BJ (cell line): ENCODE data around the gene VTI1B. TPM values are rescaled to one million over a fixed set of nuclear protein-coding genes. Genes with fewer than 3 reads are reported as not detected.
"Not testable (repeated sequence)": the region's sequence is repeated elsewhere in the genome, so short reads cannot be mapped to it uniquely, and the experiment has no call there.

ENCODE experiments used
- CTCF ChIA-PET: fragments of 350-600 bp; formaldehyde crosslinking; extraction: SDS; loops from one replicate; lab custom pipeline; 2021; ENCODE audit warnings: antibody characterized with exemption, inconsistent platforms; lab: Yijun Ruan, JAX
- POLR2A ChIA-PET: fragments of 300-600 bp; sonication (Branson Sonifier 250); formaldehyde crosslinking; extraction: SDS; loops from one replicate; lab custom pipeline; 2021; ENCODE audit warnings: antibody characterized with exemption; lab: Charles Lee
- DNase-seq: peaks from one replicate; pipeline ENCODE4 v3.0.0-alpha.2; 2011; ENCODE audit warnings: low read depth
- H3K27me3 ChIP-seq: 2 replicates; pipeline ENCODE4 v1.6.0; 2011; ENCODE audit warnings: low read length; ENCODE audit not compliant: control insufficient read depth, insufficient read depth
- H3K36me3 ChIP-seq: 2 replicates; pipeline ENCODE4 v1.5.1; 2011; ENCODE audit warnings: low read length; ENCODE audit not compliant: control insufficient read depth, insufficient read depth
- H3K4me3 ChIP-seq: 2 replicates; pipeline ENCODE4 v1.5.1; 2011; ENCODE audit warnings: low read depth, mild to moderate bottlenecking, control low read depth, low read length
- polyA plus RNA-seq: library from polyadenylated mRNA; depleted of rRNA; stranded (reverse); fragments of >200 nt; gene quantifications from 2 replicates; pipeline ENCODE4 v1.2.3, GENCODE V29; 2011
- TF ChIP-seq, protein P1 (sequence below): IDR thresholded peaks from 2 replicates; pipeline ENCODE4 v1.5.1; 2011; ENCODE audit warnings: low read depth, mild to moderate bottlenecking, control low read depth, inconsistent platforms, low read length, moderate library complexity; ENCODE audit not compliant: insufficient read depth

The VTI1B gene
- polyA plus RNA-seq, 1 experiment = 66.2 TPM

- ChIA-PET POLR2A (interaction anchor here (0.6 to 1.2 kb wide), 2 partner anchors 35 to 120 kb away, joined by 4 to 5 read pairs; no protein-coding TSS in a partner anchor), CTCF (interaction anchor here (0.5 to 6.9 kb wide), 43 partner anchors 9 to 1345 kb away, joined by 3 to 189 read pairs (median 4); partner anchors contain the start of genes ARG2, PIGH, PLEKHH1 and RDH11)
- Histone ChIP-seq H3K27me3 (no peaks in the 10 kb centered on the region), H3K36me3 (no peaks in the 10 kb centered on the region), H3K4me3 (no peak overlapping the region)
- no peak for DNase-seq
- TF ChIP-seq, protein P1, sequence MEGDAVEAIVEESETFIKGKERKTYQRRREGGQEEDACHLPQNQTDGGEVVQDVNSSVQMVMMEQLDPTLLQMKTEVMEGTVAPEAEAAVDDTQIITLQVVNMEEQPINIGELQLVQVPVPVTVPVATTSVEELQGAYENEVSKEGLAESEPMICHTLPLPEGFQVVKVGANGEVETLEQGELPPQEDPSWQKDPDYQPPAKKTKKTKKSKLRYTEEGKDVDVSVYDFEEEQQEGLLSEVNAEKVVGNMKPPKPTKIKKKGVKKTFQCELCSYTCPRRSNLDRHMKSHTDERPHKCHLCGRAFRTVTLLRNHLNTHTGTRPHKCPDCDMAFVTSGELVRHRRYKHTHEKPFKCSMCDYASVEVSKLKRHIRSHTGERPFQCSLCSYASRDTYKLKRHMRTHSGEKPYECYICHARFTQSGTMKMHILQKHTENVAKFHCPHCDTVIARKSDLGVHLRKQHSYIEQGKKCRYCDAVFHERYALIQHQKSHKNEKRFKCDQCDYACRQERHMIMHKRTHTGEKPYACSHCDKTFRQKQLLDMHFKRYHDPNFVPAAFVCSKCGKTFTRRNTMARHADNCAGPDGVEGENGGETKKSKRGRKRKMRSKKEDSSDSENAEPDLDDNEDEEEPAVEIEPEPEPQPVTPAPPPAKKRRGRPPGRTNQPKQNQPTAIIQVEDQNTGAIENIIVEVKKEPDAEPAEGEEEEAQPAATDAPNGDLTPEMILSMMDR = peak; percentile 79
Observed at GRCh38 chr14:67704484-67705089, 30.2 kb upstream of the VTI1B start.

GRCh38 chr14:67703997-67704396 lies 29.6 kb upstream of the VTI1B start:
- CTCF ChIA-PET = interaction anchor here (0.5 to 6.9 kb wide), 41 partner anchors 9 to 1344 kb away, joined by 3 to 189 read pairs (median 5); partner anchors contain the start of genes ARG2, PIGH, PLEKHH1 and RDH11
- no peak overlapping the region for H3K4me3 ChIP-seq
- POLR2A ChIA-PET = interaction anchor here (0.6 to 1.2 kb wide), 2 partner anchors 36 to 120 kb away, joined by 4 to 5 read pairs; no protein-coding TSS in a partner anchor
- no peaks in the 10 kb centered on the region for H3K27me3 ChIP-seq
- DNase-seq = no peak
- TF ChIP-seq, protein P1 = no peak
- no peaks in the 10 kb centered on the region for H3K36me3 ChIP-seq

- H3K4me3 ChIP-seq, H3K36me3 ChIP-seq, POLR2A ChIA-PET, H3K27me3 ChIP-seq, DNase-seq: not testable (repeated sequence)
- CTCF ChIA-PET = interaction anchor here (0.8 to 6.9 kb wide), 5 partner anchors 35 to 275 kb away, joined by 4 to 189 read pairs (median 10); partner anchors contain the start of gene ARG2
Observed at GRCh38 chr14:67701492-67701891, 27.1 kb upstream of the VTI1B start, which contains the start of gene RDH12. RDH12 (plus strand) TSS chr14:67701886; CDS start chr14:67722643, 20,757 bp downstream.

DNA sequence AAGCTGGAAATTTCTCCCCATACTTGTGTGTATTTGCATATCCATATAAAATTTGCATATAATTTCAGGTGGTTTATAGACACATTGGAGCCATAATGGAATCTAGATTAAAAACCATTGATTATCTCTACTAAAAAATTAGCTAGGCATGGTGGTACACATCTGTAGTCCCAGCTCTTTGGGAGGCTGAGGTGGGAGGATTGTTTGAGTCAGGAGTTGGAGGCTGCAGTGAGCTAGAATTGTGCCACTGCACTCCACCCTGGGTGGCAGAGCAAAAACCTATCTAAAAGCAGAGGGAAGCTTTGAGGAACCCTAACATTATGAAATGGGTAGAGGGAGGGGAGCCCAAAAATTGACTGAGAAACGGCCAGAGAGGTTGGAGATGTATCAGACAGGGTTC lies 23.7 kb upstream of the VTI1B start:
- Histone ChIP-seq H3K4me3 (no peak overlapping the region), H3K36me3 (no peaks in the 10 kb centered on the region), H3K27me3 (no peaks in the 10 kb centered on the region)
- DNase-seq = no peak
- POLR2A ChIA-PET = no interaction called here
- CTCF ChIA-PET = interaction anchor here (1.5 to 1.6 kb wide), 2 partner anchors 114 to 127 kb away, joined by 3 to 4 read pairs; no protein-coding TSS in a partner anchor
- TF ChIP-seq, protein P1 = no peak

- H3K36me3 ChIP-seq = no peaks in the 10 kb centered on the region
- TF ChIP-seq, protein P1 = no peak
- ChIA-PET POLR2A (no interaction called here), CTCF (no interaction called here)
- H3K27me3 ChIP-seq = no peaks in the 10 kb centered on the region
- H3K4me3 ChIP-seq = no peak overlapping the region
- no peak for DNase-seq
Observed at GRCh38 chr14:67697006-67697405, 22.6 kb upstream of the VTI1B start.
